Gastrocnemius medialis (tissue), 4 donors: ENCODE data around the gene PRICKLE4. TPM values are rescaled to one million over a fixed set of nuclear protein-coding genes. Genes with fewer than 3 reads are reported as not detected.

ENCODE experiments used
- ATAC-seq, 2 donors: fragments of 150-250 bp; one replicate each; pipeline ENCODE4 v1.9.1; 2016
- DNase-seq, 2 donors: peaks; one replicate each; pipeline ENCODE4 v3.0.0-alpha.2; 2019
- H3K27ac ChIP-seq, 4 donors: fragments of 200-600 bp; sonication (generic); 1 replicate in 1 of 4; 2 replicates in 3 of 4; pipeline ENCODE4 v1.5.1; 2016 to 2018; ENCODE audit warnings: mild to moderate bottlenecking in 2 of 4, moderate library complexity in 1 of 4
- H3K27me3 ChIP-seq, 3 donors: fragments of 200-600 bp; sonication (generic) in 2 of 3; 1 replicate in 1 of 3; 2 replicates in 2 of 3; pipeline versions ENCODE4 v1.5.1 to v1.6.0; 2016 to 2019; ENCODE audit warnings: mild to moderate bottlenecking in 1 of 3, moderate library complexity in 1 of 3
- H3K36me3 ChIP-seq, 2 donors: fragments of 200-600 bp; sonication (generic) in 1 of 2; one replicate each; pipeline ENCODE4 v1.5.1; 2017 to 2018
- H3K4me1 ChIP-seq, 2 donors: fragments of 200-600 bp; sonication (generic) in 1 of 2; one replicate each; pipeline ENCODE4 v1.5.1; 2016 to 2017; ENCODE audit warnings: mild to moderate bottlenecking in 2 of 2
- H3K4me3 ChIP-seq, 4 donors: fragments of 200-600 bp; sonication (generic) in 3 of 4; 1 replicate in 1 of 4; 2 replicates in 3 of 4; pipeline ENCODE4 v1.5.1; 2016 to 2019; ENCODE audit warnings: mild to moderate bottlenecking in 2 of 4
- H3K9me3 ChIP-seq, 3 donors: fragments of 200-600 bp; sonication (generic) in 2 of 3; 1 replicate in 1 of 3; 2 replicates in 2 of 3; pipeline ENCODE4 v1.5.1; 2016 to 2019
- CTCF ChIP-seq, 5 experiments: fragments of 450-650 bp in 3 of 5; fragments of 200-600 bp in 2 of 5; sonication (generic) in 2 of 5; IDR thresholded peaks in 4 of 5; conservative IDR thresholded peaks in 1 of 5; 1 replicate in 4 of 5; 2 replicates in 1 of 5; pipeline ENCODE4 v1.5.1; 2016 to 2019; ENCODE audit warnings: antibody characterized with exemption in 5 of 5, mild to moderate bottlenecking in 3 of 5, moderate library complexity in 3 of 5
- POLR2A ChIP-seq, 2 donors: fragments of 450-650 bp; IDR thresholded peaks; one replicate each; pipeline ENCODE4 v1.6.1; 2017; ENCODE audit warnings: antibody characterized with exemption in 2 of 2, mild to moderate bottlenecking in 2 of 2, moderate library complexity in 2 of 2
- in situ Hi-C, 4 donors: fragments of 200-750 bp; cut with MboI; loops; one replicate each; pipeline versions ENCODE4 v1.15.0 to v1.8.0; 2017; ENCODE audit warnings: low sequenced_read_pairs in 4 of 4
- intact Hi-C: fragments of 100-400 bp; cut with DNase I; formaldehyde crosslinking; loops from one replicate; pipeline ENCODE4 v1.15.1; 2023; ENCODE audit warnings: low total_unique reads
- total RNA-seq, 4 donors: library from RNA; depleted of rRNA; stranded (reverse); fragments of >200 nt; gene quantifications; one replicate each; pipeline versions ENCODE4 v1.1.0 to v1.2.3, GENCODE V29; 2016

Gene PRICKLE4
- total RNA-seq, 4 donors from 2014 or later: 0.59 to 6.2 (median 1.8) TPM

DNA sequence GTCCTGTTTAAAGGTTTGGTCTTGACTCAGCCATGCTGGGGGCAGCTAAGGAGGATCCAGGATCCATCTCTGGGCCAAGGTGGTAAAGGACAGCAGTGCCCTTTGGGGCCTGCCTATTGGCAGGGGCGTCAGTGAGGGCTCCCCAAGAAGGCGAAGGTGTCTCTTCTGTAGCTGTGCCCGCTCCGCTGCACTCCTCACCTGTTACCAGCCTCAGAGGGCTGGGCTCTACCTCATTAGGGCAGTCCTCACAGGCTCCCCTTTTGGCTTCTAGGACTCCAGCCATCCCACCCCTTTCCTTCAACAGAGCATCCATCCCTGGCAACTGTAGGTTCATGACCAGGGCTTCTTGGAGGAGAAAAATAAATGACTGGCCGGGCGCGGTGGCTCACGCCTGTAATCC lies 11.2 kb upstream of the PRICKLE4 start:
- H3K4me1 ChIP-seq: no peaks in the 10 kb centered on the region
- H3K36me3 ChIP-seq: peaks cover 0 to 39% of the 10 kb centered on the region in 2 donors
- ATAC-seq (no peak), DNase-seq (no peak)
- H3K9me3 ChIP-seq: no peaks in the 10 kb centered on the region
- TF ChIP-seq CTCF (IDR thresholded peaks at IDR 0.05 in 4 of 5, conservative IDR thresholded peaks at IDR 0.05 in 1 of 5): no peak
- TF ChIP-seq POLR2A (IDR thresholded peaks at IDR 0.05): no peak
- no peak overlapping the region for H3K4me3 ChIP-seq
- intact Hi-C loops (no loop called here), in situ Hi-C loops (loop anchor here in 1 of 4 donors (25.0 kb wide), 1 partner anchor 157 kb away; no protein-coding TSS in a partner anchor)
- H3K27ac ChIP-seq: no peak overlapping the region
- H3K27me3 ChIP-seq: no peaks in the 10 kb centered on the region

GRCh38 chr6:41770381-41771057 lies 10.1 kb upstream of the PRICKLE4 start:
- TF ChIP-seq CTCF (IDR thresholded peaks at IDR 0.05 in 4 of 5, conservative IDR thresholded peaks at IDR 0.05 in 1 of 5) (no peak), POLR2A (IDR thresholded peaks at IDR 0.05) (no peak)
- Histone ChIP-seq H3K4me3 (no peak overlapping the region), H3K4me1 (no peaks in the 10 kb centered on the region), H3K27me3 (no peaks in the 10 kb centered on the region), H3K27ac (no peak overlapping the region), H3K9me3 (no peaks in the 10 kb centered on the region), H3K36me3 (peaks cover 0 to 50% of the 10 kb centered on the region in 2 donors)
- intact Hi-C loops (loop anchor here (10.0 kb wide), 1 partner anchor 406 kb away; no protein-coding TSS in a partner anchor), in situ Hi-C loops (loop anchor here in 3 of 4 donors (10.0 to 25.0 kb wide), 3 partner anchors 158 to 176 kb away; no protein-coding TSS in a partner anchor)
- DNase-seq: no peak
- no peak for ATAC-seq

GRCh38 chr6:41771058-41771983 lies 9.3 kb upstream of the PRICKLE4 start:
- DNase-seq (no peak), ATAC-seq (no peak)
- no peaks in the 10 kb centered on the region for H3K9me3 ChIP-seq
- H3K27ac ChIP-seq: no peak overlapping the region
- no peak overlapping the region for H3K4me3 ChIP-seq
- no peak for TF ChIP-seq POLR2A (IDR thresholded peaks at IDR 0.05)
- no peaks in the 10 kb centered on the region for H3K4me1 ChIP-seq
- in situ Hi-C loops: loop anchor here in 3 of 4 donors (10.0 to 25.0 kb wide), 3 partner anchors 159 to 177 kb away; no protein-coding TSS in a partner anchor
- intact Hi-C loops: loop anchor here (10.0 kb wide), 1 partner anchor 407 kb away; no protein-coding TSS in a partner anchor
- no peaks in the 10 kb centered on the region for H3K27me3 ChIP-seq
- H3K36me3 ChIP-seq: peaks cover 0 to 57% of the 10 kb centered on the region in 2 donors

DNA sequence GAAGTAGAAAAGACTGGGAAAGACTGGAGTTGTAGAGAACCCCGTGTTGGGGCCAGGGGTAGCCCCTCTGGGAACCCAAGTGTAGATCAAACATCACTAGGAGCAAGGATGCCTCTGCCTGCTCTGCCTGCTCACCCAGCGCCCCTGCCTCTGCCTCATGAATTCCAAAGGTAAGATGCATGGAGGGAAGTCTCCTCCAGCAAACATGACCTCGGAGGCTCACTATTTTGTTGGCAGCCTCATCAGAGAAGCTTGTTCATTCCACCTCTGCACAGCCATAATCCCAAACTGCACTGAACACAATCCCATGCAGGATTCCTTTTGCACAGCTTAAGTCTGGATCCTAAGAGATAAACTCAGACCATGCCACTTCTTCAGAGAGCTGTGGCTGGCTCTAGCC lies 5.7 kb upstream of the PRICKLE4 start:
- Histone ChIP-seq H3K9me3 (no peaks in the 10 kb centered on the region), H3K4me3 (no peak overlapping the region), H3K4me1 (peaks cover 6 to 12% of the 10 kb centered on the region in 2 donors), H3K27ac (no peak overlapping the region), H3K27me3 (no peaks in the 10 kb centered on the region), H3K36me3 (peaks cover 0 to 69% of the 10 kb centered on the region in 2 donors)
- in situ Hi-C loops: loop anchor here in 3 of 4 donors (10.0 to 25.0 kb wide), 3 partner anchors 163 to 180 kb away; no protein-coding TSS in a partner anchor
- intact Hi-C loops: loop anchor here (5.0 to 10.0 kb wide), 4 partner anchors 93 to 410 kb away; partner anchors contain the start of gene FOXP4
- no peak for ATAC-seq
- no peak for DNase-seq
- TF ChIP-seq CTCF (IDR thresholded peaks at IDR 0.05 in 4 of 5, conservative IDR thresholded peaks at IDR 0.05 in 1 of 5) (no peak), POLR2A (IDR thresholded peaks at IDR 0.05) (no peak)
